ENCODE data around the gene XXYLT1. TPM values are rescaled to one million over a fixed set of nuclear protein-coding genes. Genes with fewer than 3 reads are reported as not detected.

Gene XXYLT1
- total and polyA plus RNA-seq, 3 experiments from 2014 or later, result 7.9 to 10.5 (median 8.3) TPM

- H3K4me3 ChIP-seq (ENCODE audit: low read length), result no peak overlapping the region
- ChIA-PET CTCF (no interaction called here), POLR2A (no interaction called here)
- H3K4me1 ChIP-seq (ENCODE audit: insufficient read depth, low read length), result no peaks in the 10 kb centered on the region
- no peak overlapping the region for H3K27ac ChIP-seq (ENCODE audit: low read depth, low read length)
- no peaks in the 10 kb centered on the region for H3K27me3 ChIP-seq (ENCODE audit: insufficient read depth, low read length, poor library complexity, severe bottlenecking)
- H3K4me3 Mint-ChIP-seq, result no peak overlapping the region
- no peaks in the 10 kb centered on the region for H3K4me1 Mint-ChIP-seq
- H3K27me3 Mint-ChIP-seq, result peaks cover 4 to 24% of the 10 kb centered on the region in 2 donors
- H3K27ac Mint-ChIP-seq, result no peak overlapping the region
- H3K9me3 ChIP-seq (ENCODE audit: low read length), result no peaks in the 10 kb centered on the region
- DNase-seq, result no peak
- no peaks in the 10 kb centered on the region for H3K9me3 Mint-ChIP-seq
- no peaks in the 10 kb centered on the region for H3K36me3 ChIP-seq (ENCODE audit: insufficient read depth, low read length)
- peaks cover 0 to 2% (median 0%) of the 10 kb centered on the region in 3 donors for H3K36me3 Mint-ChIP-seq
Measured at GRCh38 chr3:195034101-195034500, 236.9 kb downstream of the XXYLT1 start.

GRCh38 chr3:195033531-195034091 is 237.3 kb downstream of the XXYLT1 start:
- H3K27ac Mint-ChIP-seq, result no peak overlapping the region
- Histone ChIP-seq H3K4me1 (ENCODE audit: insufficient read depth, low read length) (no peaks in the 10 kb centered on the region), H3K27me3 (ENCODE audit: insufficient read depth, low read length, poor library complexity, severe bottlenecking) (no peaks in the 10 kb centered on the region), H3K27ac (ENCODE audit: low read depth, low read length) (no peak overlapping the region), H3K36me3 (ENCODE audit: insufficient read depth, low read length) (no peaks in the 10 kb centered on the region), H3K4me3 (ENCODE audit: low read length) (no peak overlapping the region), H3K9me3 (ENCODE audit: low read length) (no peaks in the 10 kb centered on the region)
- peaks cover 4 to 23% of the 10 kb centered on the region in 2 donors for H3K27me3 Mint-ChIP-seq
- no peaks in the 10 kb centered on the region for H3K4me1 Mint-ChIP-seq
- no peak for DNase-seq
- no peaks in the 10 kb centered on the region for H3K9me3 Mint-ChIP-seq
- CTCF ChIA-PET, result no interaction called here
- POLR2A ChIA-PET, result no interaction called here
- H3K4me3 Mint-ChIP-seq, result no peak overlapping the region
- peaks cover 0 to 2% (median 0%) of the 10 kb centered on the region in 3 donors for H3K36me3 Mint-ChIP-seq

- H3K4me1 ChIP-seq (ENCODE audit: insufficient read depth, low read length), result no peaks in the 10 kb centered on the region
- H3K27ac ChIP-seq (ENCODE audit: low read depth, low read length), result no peak overlapping the region
- Mint-ChIP-seq H3K4me3 (no peak overlapping the region), H3K27me3 (peaks cover 4 to 20% of the 10 kb centered on the region in 2 donors), H3K36me3 (peaks cover 0 to 2% (median 0%) of the 10 kb centered on the region in 3 donors), H3K9me3 (no peaks in the 10 kb centered on the region), H3K27ac (no peak overlapping the region), H3K4me1 (no peaks in the 10 kb centered on the region)
- no peaks in the 10 kb centered on the region for H3K27me3 ChIP-seq (ENCODE audit: insufficient read depth, low read length, poor library complexity, severe bottlenecking)
- no peaks in the 10 kb centered on the region for H3K36me3 ChIP-seq (ENCODE audit: insufficient read depth, low read length)
- CTCF ChIA-PET, result no interaction called here
- H3K9me3 ChIP-seq (ENCODE audit: low read length), result no peaks in the 10 kb centered on the region
- no peak for DNase-seq
- POLR2A ChIA-PET, result no interaction called here
- H3K4me3 ChIP-seq (ENCODE audit: low read length), result no peak overlapping the region
Measured at GRCh38 chr3:195032955-195033354, 238.0 kb downstream of the XXYLT1 start.

- peaks cover 4 to 18% of the 10 kb centered on the region in 2 donors for H3K27me3 Mint-ChIP-seq
- H3K9me3 ChIP-seq (ENCODE audit: low read length), result no peaks in the 10 kb centered on the region
- H3K9me3 Mint-ChIP-seq, result no peaks in the 10 kb centered on the region
- H3K27ac ChIP-seq (ENCODE audit: low read depth, low read length), result no peak overlapping the region
- no peak for DNase-seq
- ChIA-PET POLR2A (no interaction called here), CTCF (interaction anchor here (1.2 kb wide), 1 partner anchor 239 kb away, joined by 4 read pairs; the partner anchor contains the start of gene XXYLT1)
- H3K4me1 Mint-ChIP-seq, result no peaks in the 10 kb centered on the region
- no peaks in the 10 kb centered on the region for H3K27me3 ChIP-seq (ENCODE audit: insufficient read depth, low read length, poor library complexity, severe bottlenecking)
- H3K27ac Mint-ChIP-seq, result no peak overlapping the region
- H3K36me3 ChIP-seq (ENCODE audit: insufficient read depth, low read length), result no peaks in the 10 kb centered on the region
- no peak overlapping the region for H3K4me3 Mint-ChIP-seq
- H3K4me3 ChIP-seq (ENCODE audit: low read length), result no peak overlapping the region
- H3K36me3 Mint-ChIP-seq, result peaks cover 0 to 2% (median 0%) of the 10 kb centered on the region in 3 donors
- no peaks in the 10 kb centered on the region for H3K4me1 ChIP-seq (ENCODE audit: insufficient read depth, low read length)
Measured at GRCh38 chr3:195032106-195032759, 238.7 kb downstream of the XXYLT1 start.

GRCh38 chr3:195031574-195032003 is 239.4 kb downstream of the XXYLT1 start:
- H3K4me3 ChIP-seq (ENCODE audit: low read length), result no peak overlapping the region
- Mint-ChIP-seq H3K27me3 (peaks cover 4 to 19% of the 10 kb centered on the region in 2 donors), H3K27ac (no peak overlapping the region), H3K36me3 (peaks cover 0 to 2% (median 0%) of the 10 kb centered on the region in 3 donors), H3K4me3 (no peak overlapping the region), H3K9me3 (no peaks in the 10 kb centered on the region), H3K4me1 (no peaks in the 10 kb centered on the region)
- no peaks in the 10 kb centered on the region for H3K36me3 ChIP-seq (ENCODE audit: insufficient read depth, low read length)
- ChIA-PET CTCF (interaction anchor here (1.2 kb wide), 1 partner anchor 239 kb away, joined by 4 read pairs; the partner anchor contains the start of gene XXYLT1), POLR2A (no interaction called here)
- DNase-seq, result no peak
- no peaks in the 10 kb centered on the region for H3K27me3 ChIP-seq (ENCODE audit: insufficient read depth, low read length, poor library complexity, severe bottlenecking)
- no peak overlapping the region for H3K27ac ChIP-seq (ENCODE audit: low read depth, low read length)
- H3K9me3 ChIP-seq (ENCODE audit: low read length), result no peaks in the 10 kb centered on the region
- H3K4me1 ChIP-seq (ENCODE audit: insufficient read depth, low read length), result no peaks in the 10 kb centered on the region

- H3K9me3 ChIP-seq (ENCODE audit: low read length), result no peaks in the 10 kb centered on the region
- Mint-ChIP-seq H3K9me3 (no peaks in the 10 kb centered on the region), H3K36me3 (peaks cover 0 to 2% (median 0%) of the 10 kb centered on the region in 3 donors), H3K4me1 (no peaks in the 10 kb centered on the region), H3K4me3 (no peak overlapping the region), H3K27me3 (peaks cover 3 to 19% of the 10 kb centered on the region in 2 donors), H3K27ac (no peak overlapping the region)
- no peaks in the 10 kb centered on the region for H3K36me3 ChIP-seq (ENCODE audit: insufficient read depth, low read length)
- no peak overlapping the region for H3K4me3 ChIP-seq (ENCODE audit: low read length)
- H3K27ac ChIP-seq (ENCODE audit: low read depth, low read length), result no peak overlapping the region
- ChIA-PET POLR2A (no interaction called here), CTCF (interaction anchor here (1.2 kb wide), 1 partner anchor 240 kb away, joined by 4 read pairs; the partner anchor contains the start of gene XXYLT1)
- no peaks in the 10 kb centered on the region for H3K27me3 ChIP-seq (ENCODE audit: insufficient read depth, low read length, poor library complexity, severe bottlenecking)
- no peaks in the 10 kb centered on the region for H3K4me1 ChIP-seq (ENCODE audit: insufficient read depth, low read length)
- DNase-seq, result no peak
Measured at GRCh38 chr3:195030791-195031321, 240.1 kb downstream of the XXYLT1 start.

DNA sequence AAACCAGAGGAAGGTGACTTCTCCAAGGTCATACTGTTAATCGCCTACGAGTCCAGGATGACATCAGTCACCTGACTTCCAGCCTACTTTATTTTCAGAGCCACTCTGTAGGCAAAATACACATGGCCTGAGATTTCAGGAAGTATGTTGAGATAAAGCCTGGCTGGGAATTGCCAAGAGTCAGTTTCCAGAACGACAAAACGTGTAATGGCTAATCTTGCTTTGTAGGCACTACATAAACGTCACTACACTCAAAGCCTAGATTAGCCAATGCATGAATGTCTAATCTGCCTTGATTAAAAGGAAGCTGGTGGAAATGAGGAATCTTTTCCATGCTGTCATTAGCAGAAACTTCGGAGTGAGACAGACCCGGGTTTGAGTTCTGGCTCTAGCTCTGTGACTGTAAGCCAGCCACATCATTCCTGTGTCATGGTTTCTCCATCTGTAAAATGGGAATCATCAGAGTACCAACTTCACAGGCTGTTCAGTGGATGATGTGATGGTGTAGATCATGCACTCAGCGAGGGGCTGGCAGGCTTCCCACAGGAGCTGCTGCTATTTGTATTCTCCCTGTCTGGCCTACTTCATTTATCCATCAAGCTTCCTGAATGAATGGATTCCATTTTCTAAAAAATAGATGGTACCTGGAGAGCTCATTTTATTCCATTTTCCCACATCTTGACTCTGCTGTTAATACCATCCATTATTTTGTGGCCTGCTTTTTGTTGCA is 241.9 kb downstream of the XXYLT1 start:
- Mint-ChIP-seq H3K36me3 (peaks cover 0 to 2% (median 0%) of the 10 kb centered on the region in 3 donors), H3K4me1 (no peaks in the 10 kb centered on the region), H3K27me3 (peaks cover 2 to 25% of the 10 kb centered on the region in 2 donors), H3K4me3 (no peak overlapping the region), H3K9me3 (no peaks in the 10 kb centered on the region), H3K27ac (no peak overlapping the region)
- no peaks in the 10 kb centered on the region for H3K36me3 ChIP-seq (ENCODE audit: insufficient read depth, low read length)
- no peak overlapping the region for H3K27ac ChIP-seq (ENCODE audit: low read depth, low read length)
- no peaks in the 10 kb centered on the region for H3K27me3 ChIP-seq (ENCODE audit: insufficient read depth, low read length, poor library complexity, severe bottlenecking)
- no peaks in the 10 kb centered on the region for H3K4me1 ChIP-seq (ENCODE audit: insufficient read depth, low read length)
- POLR2A ChIA-PET, result no interaction called here
- H3K9me3 ChIP-seq (ENCODE audit: low read length), result no peaks in the 10 kb centered on the region
- no peak for DNase-seq
- CTCF ChIA-PET, result no interaction called here
- no peak overlapping the region for H3K4me3 ChIP-seq (ENCODE audit: low read length)

DNA sequence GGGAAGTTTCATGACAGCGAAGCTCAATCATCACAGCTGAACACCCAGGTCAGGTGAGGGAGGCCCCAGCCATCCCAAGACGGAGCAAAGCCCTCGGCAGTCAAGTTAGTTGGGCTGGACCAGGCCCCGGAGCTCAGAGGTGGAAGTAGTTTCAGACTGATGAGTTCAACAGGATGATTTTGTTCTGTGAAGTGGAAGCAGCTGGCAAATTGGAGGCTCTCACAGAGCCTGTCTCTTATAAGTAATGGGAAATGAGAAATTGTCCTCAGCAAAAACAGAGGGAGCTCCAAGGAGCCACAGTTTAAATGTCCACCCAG is 245.1 kb downstream of the XXYLT1 start:
- H3K9me3 Mint-ChIP-seq, result no peaks in the 10 kb centered on the region
- H3K36me3 Mint-ChIP-seq, result peaks cover 0 to 2% (median 0%) of the 10 kb centered on the region in 3 donors
- ChIA-PET POLR2A (no interaction called here), CTCF (no interaction called here)
- H3K4me1 Mint-ChIP-seq, result no peaks in the 10 kb centered on the region
- Histone ChIP-seq H3K36me3 (ENCODE audit: insufficient read depth, low read length) (no peaks in the 10 kb centered on the region), H3K27ac (ENCODE audit: low read depth, low read length) (no peak overlapping the region), H3K9me3 (ENCODE audit: low read length) (no peaks in the 10 kb centered on the region), H3K4me3 (ENCODE audit: low read length) (no peak overlapping the region), H3K4me1 (ENCODE audit: insufficient read depth, low read length) (no peaks in the 10 kb centered on the region), H3K27me3 (ENCODE audit: insufficient read depth, low read length, poor library complexity, severe bottlenecking) (no peaks in the 10 kb centered on the region)
- H3K4me3 Mint-ChIP-seq, result no peak overlapping the region
- H3K27me3 Mint-ChIP-seq, result peaks cover 6 to 40% of the 10 kb centered on the region in 2 donors
- no peak overlapping the region for H3K27ac Mint-ChIP-seq
- no peak for DNase-seq
